ENCODE data around the gene GRIN3B.

DNA sequence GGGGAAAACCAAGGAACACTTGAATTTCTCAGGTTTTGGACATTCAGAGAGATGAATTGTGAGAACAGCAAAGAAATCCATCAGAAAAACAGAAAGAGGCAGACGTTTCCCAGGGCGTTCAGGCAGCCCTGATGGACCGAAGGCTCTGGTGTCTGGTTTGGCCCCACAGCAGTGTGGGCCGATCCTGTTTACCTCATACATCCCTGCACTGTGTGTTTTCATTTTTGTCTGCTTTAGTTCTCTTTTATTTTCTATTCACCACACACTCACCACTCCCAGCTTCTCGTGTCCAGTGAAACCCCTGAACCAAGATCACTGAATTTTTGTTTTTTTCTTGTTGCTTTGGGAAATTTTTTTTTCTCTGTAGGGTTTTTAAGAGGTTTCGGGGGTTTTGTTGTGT, 27.9 kb upstream of the GRIN3B start:
- TF ChIP-seq TAF1 (IDR thresholded peaks at IDR 0.05; ENCODE audit: low read depth): no peak
- no peak for TF ChIP-seq YY1 (IDR thresholded peaks at IDR 0.05; ENCODE audit: low read depth)
